ENCODE measurements around the gene ZNF511.

ZNF511 gene

DNA sequence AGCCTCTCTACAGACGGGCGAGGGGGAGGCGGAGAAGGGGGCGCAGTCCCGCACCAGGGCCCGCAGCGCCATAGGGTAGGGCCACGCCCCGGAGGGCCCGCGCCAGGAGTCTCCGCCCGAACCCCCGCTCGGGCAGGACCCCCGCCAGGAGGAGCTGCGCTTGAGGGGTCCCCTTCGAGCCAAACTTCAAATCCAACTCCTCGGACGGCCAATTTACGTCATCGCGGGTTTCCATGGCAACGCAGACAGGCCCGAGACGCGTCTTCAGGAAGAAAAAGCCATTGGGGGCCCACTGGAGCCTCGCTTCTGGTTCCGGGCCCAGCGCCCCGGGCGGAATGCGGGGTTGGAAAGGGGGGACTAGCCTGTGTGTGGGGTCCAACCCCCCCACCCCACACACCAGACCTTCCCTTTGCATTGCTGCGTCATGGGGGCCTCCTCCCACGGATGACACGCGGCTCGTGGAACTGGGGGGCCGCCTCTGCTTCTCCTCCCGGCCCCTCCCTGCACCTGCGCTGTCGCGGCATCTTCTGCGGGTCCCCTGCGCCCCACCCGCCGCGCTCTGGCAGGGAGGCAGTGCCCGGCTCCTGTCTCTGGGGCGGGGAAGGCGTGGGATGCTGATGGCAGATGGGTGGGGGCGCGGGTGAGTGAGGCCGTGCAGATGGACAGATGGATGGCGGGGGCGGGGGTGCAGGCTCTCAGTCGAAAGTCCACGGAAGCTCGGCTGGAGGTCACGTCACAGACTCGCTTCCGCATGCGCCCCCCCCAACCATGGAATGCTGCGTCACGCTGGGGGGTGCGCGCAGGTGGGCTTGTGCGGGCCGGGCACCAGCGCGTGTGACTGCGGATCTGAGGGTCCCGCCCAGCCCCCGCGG is 26.8 kb downstream of the ZNF511 start:
- DNase-seq (ENCODE audit: low read depth), result peak; percentile 67

DNA sequence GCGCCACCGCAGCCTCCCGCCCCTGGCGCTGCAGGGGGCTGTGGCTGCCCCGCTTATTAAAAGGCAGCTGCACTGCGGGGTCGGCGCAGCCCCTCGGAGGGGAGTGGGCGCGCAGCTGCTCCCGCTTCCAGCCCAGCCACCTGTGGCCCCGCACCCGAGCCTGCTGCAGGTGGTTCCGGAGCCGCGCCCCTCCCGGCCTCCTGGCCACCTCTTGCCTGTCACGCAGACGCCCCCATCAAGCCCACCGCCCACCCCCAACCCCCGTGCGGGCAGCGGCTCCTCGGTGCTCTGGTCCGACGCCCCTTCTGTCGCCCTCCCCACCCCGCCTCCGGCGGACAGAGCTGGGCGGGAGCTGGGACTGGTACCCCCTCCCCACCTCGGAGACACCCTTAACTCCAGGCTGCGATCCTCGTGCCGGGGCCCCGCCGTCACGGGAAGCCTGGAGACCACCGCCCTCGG is 27.4 kb downstream of the ZNF511 start:
- no peak for DNase-seq (ENCODE audit: low read depth)

DNA sequence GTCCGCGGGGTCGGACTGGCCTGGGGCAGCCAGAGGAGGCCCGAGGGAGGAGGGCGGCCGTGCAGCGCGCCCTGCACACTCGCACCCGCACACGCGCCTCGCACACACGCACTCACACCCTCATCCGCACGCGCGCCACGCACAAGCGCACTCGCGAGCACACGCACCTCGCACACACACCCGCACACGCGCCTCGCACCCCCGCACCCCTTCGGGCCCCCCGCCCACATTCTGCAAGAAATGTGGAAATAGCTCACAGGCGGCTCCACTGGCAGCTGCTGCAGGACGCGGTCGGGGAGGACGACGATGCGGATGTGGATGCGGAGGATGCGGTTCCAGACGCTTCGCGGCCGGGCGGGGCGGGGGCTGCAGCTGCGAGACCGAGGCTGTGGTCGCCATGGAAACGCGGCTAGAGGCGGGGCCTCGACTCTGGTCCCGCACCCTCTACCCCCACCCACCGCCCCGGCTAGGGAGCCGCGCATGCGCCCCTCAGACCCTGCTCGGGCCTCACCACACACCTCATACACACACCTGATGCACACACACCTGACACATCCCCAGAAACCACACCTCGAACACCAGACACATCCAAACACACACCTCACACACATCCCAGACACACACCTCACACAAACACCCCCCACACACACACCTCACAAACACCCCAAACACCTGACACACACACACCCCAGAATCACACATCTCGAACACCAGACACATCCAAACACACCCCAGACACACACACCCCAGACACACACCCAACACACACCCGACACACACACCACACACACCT is 28.1 kb downstream of the ZNF511 start, which contains the start of gene CALY:
TSS of gene CALY (minus strand) at position 320 of the 793 bp plus-strand sequence. CDS start 7,907 bp downstream, outside the sequence.
- DNase-seq (ENCODE audit: low read depth), result peak; percentile 71

DNA sequence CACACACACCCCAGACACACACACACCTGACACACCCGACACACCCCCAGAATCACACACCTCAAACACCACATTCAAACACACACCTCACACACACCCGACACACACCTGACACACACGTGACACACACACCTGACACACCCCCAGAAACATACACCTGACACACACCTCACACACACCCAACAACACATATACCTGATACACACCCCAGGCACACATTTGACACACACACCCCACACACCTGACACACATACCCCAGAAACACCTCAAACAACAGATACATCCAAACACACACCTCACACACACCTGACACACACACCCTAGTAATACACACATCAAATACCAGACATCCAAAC is 28.6 kb downstream of the ZNF511 start:
- DNase-seq (ENCODE audit: low read depth), result no peak

DNA sequence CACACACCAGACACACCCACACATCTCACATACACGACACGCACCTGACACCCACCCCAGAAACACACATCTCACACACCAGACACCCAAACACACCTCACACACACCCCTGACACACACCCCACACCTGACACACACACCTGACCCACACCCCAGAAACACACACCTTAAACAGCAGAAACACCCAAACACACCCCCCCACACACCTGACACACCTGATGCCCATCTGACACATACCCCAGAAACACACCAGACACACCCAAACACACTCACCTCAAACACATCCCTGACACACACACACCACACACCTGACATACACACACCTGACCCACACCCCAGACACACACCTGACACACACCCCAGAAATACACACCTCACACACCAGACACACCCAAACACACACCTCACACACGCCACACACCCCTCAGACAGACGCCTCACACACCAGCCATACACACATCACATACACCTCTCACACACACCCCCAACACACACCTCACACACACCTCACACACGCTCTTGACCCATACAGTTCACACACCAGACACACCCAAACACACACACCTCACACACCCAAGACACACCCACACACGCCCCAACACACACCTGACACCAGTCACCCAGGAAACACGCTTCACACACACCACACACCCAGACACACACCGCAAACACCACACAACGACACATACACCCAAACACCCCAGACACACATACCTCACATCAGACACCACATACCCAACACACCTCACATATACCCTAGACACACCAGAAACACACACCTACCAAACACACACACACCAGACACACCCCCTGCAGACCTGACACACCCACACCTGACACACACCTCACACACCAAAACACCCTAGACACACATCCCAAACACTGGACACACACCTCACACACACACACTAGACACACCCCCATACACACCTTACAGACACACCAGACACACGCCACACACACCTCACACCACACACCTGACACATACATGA is 29.7 kb downstream of the ZNF511 start:
- no peak for DNase-seq (ENCODE audit: low read depth)

DNA sequence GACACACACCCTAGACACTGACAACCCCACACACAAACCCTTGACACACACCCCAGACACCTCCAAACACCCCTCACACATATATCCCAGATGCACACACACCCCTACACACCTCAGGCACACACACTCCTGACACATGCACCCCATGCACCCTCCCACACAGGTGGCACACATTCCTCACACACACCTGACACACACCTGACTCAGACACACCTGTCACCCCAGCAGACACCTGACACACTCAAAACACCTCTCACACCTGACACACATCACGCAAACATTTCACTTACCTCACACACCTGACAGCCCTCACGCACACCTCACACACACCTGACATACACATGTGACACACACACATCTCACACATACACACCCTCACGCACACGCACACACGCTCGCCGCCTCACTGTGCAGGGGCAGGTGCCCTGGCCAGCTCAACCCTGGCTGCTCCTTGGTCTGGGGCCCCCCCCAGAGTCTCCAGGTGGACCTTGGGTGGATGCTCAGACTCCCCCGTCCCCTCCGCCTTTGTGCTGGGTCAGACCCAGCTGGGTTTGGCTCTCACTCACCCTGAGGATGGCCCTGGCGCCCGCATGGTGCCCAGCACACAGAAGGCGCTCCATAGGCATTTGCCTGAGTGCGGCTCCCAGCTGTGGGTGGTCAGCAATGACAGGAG is 31.1 kb downstream of the ZNF511 start:
- DNase-seq (ENCODE audit: low read depth), result no peak

DNA sequence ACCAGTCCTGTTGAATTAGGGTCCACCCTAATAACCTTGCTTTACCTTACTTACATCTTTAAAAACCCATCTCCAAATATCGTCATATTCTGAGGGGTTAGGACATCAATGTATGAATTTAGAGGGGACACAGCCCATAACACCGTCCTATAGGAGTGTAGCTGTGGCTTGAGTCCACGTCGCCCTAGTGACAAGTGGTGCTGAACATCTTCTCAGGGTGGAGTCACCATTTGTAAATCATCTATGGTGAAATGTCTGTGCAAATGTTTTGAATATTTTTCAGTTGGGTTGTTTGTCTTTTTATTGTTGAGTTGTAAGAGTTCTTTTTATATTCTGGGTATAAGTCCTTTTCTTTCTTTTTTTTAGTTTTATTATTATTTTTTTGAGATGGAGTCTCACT is 33.3 kb downstream of the ZNF511 start:
- no peak for DNase-seq (ENCODE audit: low read depth)

DNA sequence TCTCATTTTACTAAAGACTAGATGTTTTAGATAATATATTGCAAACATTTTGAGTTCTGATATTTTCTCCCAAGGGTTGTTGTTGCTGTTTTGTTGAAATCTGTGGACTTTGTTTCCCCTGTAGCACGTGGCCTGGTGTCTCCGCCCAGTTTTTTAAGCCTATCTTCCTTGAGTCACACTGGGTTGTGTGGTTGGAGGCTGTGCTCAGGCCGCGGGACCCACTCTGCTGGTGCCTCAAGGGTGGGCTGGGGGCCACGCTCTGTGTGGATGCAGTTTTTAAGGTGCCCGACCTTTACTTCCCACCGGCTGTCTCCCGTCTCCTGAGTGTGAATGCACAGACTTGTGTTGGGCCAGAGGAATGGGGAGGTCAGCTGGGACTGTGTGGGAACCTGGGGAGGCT is 34.2 kb downstream of the ZNF511 start:
- DNase-seq (ENCODE audit: low read depth), result no peak

DNA sequence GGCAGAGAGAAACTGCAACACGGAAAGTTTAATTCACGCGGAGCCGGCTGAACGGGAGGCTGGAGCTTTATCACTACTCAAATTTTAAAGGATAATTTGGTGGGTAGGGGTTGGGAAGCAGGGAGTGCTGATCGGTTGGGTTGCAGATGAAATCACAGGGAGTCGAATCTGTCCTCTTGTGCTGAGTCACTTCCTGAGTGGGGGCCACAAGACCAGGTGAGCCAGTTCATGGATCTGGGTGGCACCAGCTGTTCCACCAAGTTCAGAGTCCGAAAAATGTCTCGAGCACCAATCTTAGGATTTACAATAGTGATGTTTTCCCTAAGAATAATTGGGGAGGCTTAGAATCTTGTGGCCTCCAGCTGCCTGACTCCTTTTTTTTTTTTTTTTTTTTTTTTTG is 34.8 kb downstream of the ZNF511 start:
- DNase-seq (ENCODE audit: low read depth), result no peak

DNA sequence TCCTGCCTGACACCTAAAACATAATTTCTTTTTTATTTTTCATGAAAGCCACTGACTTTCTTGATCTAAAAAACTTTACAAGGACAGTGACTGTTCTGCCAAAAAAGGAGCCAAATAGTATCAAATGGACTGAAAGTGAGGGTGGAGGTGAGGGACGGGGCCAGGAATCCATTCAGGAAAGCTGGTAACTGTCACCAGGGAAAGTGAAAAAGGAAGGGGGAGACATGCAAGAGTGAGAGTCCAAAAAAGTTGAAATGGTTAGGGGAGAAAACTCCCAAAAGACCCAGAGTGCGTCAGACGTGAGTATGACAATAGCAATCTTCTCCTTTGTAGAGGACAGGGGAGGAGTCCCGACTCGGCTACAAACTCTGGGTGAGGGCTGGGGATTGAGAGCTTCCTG is 35.5 kb downstream of the ZNF511 start:
- DNase-seq (ENCODE audit: low read depth), result no peak

DNA sequence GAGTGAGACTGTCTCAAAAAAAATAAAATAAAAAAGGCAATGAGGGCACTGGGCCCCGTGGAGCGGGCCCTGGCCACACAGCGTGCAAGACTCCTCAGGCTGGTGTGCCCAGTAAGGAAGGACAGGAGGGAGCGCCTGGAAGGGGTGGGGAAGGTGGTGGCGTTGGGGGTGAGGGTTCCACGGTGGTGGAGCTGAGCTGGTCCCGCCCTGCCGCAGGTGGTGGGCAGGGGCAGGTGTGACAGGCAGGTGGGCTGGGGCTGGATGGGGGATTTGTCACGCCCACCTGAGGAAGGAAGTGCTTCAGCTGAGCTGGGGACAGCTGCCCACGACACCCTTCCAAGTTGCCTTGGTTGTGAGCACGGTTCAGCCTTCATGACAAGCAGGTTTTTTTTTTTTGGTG is 37.7 kb downstream of the ZNF511 start:
- DNase-seq (ENCODE audit: low read depth), result no peak

DNA sequence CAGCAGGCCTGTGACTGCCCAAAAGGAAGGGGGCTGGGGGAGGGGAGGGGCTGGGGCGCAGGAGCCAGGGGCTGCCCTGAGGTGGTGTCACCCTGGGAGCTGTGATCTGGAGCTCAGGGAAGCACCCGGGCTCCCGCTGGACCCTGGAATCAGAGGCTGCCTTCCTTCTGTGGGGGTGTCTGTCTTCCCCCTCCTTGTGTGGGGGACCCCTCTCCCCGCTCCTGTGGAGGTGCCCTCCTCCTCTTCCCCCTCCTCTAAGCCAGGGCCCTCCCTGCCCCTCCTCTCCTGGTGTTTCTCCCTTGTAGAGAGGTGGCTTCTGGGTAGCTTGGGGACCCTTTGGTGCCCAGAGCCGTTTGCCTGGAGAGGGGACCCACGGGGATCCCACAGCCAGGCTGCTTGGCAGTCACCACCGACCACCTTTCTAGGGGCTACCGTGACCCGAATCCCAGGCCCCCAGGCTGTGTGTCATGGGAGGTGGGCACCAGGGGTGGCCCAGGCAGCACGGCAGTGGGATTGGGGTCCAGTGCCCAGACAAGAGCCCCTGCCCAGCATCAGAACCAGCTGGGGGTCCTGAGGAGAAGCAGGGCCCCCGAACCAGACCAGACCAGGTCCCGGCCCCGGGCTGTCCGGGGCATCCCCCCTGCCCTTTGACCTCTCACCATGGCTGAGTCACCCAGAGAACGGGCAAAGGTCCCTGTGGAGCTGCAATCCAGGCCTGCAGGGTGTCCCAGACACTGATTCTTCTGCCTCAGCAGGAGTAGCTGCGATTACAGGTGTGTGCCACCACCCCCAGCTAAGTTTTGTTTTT is 39.2 kb downstream of the ZNF511 start:
- DNase-seq (ENCODE audit: low read depth), result no peak

DNA sequence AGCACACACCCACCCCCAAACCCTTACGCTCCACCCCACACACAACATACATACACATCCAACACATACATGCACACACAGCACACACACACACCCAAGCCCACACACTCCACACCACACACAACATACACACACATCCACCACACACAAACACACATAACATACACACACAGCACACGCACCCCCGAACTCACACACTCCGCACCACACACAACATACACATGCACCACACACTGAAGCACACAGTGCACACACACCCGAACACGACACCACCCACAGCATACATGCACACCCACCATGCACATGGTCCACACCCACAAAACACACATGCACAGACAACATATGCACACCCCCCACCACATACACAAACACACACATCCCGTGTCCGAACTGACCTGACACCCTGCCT is 40.5 kb downstream of the ZNF511 start:
- DNase-seq (ENCODE audit: low read depth), result no peak

DNA sequence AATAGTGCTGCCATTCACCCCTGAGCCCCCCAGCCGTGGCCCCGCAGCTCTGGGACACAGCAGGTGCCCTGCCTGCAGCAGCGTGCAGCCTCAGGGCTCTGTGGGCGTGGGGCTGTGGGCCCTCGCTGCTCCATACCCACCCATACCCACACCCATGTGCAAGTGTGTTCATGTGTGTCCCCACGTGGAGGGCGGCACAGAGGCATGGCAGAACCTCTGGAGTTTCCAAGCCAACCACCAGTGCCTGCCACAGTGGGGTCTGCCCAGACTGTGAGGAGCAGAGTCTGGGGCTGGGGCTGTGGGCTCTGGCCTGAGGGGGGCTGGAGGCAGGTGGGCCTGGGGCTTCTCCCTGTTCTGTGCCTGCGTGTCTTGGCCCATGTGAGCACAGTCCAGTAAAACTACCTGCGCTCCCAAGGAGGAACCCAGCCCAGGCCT is 40.9 kb downstream of the ZNF511 start:
- DNase-seq (ENCODE audit: low read depth), result no peak

DNA sequence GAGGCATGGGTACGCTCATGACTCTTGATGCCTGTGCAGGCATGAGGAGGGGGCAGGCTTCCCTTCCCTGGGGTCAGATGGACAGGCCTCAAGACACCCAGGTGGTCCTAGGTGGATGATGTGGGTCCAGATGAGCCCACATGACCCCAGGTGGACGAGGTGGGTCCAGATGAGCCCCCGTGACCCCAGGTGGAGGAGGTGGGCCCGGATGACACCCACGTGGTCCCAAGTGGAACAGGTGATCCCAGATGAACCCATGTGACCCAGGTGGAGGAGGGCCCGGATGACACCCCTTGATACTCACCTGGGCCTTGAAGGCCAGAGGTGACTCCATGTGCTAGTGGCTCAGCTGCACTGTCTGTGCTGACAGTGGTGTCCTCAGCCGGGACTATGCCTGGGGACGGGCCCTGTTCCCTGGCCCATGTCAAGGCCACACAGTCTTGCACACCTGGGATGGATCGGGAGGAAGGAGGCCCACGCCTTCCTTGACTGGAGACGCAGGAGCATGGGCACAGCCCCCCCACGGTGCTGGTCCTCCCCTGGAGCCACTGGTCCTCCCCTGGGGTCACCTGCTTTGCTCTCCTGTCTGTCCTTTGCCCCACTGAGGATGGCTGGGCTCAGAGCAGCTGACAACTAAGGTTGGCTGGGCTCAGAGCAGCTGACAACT is 41.7 kb downstream of the ZNF511 start:
- no peak for DNase-seq (ENCODE audit: low read depth)

DNA sequence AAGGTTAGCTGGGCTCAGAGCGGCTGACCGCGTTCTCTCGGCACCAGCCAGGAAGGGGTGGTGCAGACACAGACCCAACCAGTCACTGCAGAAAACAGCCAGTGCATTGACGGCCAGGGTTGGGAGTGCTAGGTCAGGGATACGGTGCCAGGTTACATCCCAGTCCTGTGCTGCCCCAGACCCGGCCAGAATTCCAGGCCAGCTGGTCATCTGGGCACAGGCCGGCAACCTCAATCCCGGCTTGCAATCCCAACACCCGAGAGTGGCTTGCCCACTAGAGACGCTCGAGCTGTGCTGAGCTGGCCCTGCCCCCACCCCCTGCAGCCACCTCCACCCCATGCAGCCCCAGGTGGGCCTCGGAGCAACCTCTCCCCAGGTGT is 42.2 kb downstream of the ZNF511 start:
- DNase-seq (ENCODE audit: low read depth), result no peak

DNA sequence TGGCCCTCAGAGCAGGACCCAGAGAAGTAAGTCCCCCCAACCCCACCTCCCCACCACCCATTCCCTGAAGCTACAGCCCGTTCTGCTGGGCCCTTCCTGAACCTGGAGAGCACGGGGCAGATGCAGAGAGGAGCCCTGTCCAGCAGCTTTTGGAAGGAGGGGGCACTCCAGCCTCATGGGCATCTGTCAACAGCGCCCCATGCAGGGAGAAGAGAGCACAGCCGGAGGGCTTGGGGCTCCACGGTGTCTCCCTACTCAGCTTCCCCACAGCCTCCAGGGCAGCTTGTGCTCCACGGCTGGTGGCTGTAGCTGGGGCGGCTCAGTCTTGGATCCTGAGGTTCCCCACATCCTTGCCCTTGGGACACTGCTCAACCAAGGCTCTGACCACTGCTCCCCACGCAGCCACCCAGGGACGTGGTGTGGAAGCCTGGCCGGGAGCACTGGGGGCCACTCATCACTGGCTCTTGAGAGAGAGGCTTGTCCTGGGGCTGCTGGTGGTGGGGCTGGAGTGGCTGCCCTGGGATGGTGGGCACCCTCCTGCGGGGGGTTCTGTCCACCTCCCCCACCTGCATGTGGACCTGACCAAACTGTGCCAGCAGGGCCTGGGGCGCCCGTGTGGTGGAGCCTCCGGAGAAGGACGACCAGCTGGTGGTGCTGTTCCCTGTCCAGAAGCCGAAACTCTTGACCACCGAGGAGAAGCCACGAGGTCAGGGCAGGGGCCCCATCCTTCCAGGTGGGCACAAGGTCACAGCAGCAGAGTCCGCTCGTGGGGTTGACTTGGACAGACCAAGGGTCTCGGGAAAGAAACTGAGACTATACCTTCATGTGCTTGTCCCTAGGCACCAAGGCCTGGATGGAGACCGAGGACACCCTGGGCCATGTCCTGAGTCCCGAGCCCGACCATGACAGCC is 42.9 kb downstream of the ZNF511 start:
- no peak for DNase-seq (ENCODE audit: low read depth)

DNA sequence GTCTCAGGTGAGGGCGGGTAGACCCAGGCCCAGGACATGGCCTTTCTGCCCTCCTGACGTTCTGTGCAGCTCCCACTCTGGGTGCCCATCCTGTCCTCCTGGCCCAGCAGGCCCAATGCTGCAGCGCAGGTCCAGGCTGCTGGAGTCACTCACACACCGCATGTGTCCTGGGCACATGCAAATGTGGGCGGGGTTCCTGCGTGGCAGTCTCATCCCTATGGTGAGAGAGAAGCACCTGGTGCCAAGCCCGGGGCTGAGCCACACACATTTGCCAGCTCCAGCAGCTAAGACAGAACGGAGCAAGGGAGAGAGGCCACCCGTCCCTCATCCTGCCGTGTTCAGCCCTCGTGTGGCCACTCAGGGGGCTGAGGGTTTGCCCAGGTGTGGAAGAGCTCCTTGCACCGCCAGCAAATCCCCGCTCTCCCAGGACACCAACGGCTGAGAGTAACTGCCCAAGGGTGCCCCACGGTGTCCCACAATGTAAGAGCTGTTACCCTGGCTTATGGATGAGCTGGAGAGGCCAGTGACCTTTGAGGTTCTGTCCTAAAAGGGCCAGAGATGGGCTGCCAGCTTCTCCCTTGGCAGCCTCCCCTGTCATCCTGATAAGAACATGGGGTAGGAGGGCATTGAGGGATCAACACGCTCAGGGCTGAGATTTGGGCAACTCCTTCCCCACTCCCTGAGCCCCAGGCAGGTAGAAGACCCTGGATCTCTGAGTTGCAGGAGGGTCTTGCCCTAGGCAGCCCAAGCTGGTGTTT is 44.7 kb downstream of the ZNF511 start:
- no peak for DNase-seq (ENCODE audit: low read depth)

Data from activated gamma-delta T cell treated with anti-CD3 and anti-CD28 coated beads, Interleukin-2, amount 50 U/mL, for 16 hours (primary cell).